GM21825 (cell line): Measurements from ENCODE around the gene CRIM1.
A peak's percentile ranks its signal among the peaks of the same experiment; 100 is the strongest.

Experiments used
- ATAC-seq: cut with Tn5 transposase; IDR thresholded peaks from one replicate; pipeline ENCODE4 v1.9.1; 2021; ENCODE audit warnings: mild to moderate bottlenecking, moderate library complexity; ENCODE audit not compliant: unreplicated experiment

The CRIM1 gene

GRCh38 chr2:36597532-36598377, 242.2 kb downstream of the CRIM1 start, which contains the start of gene FEZ2:
FEZ2 (minus strand) TSS chr2:36598168; CDS start chr2:36598142, 26 bp downstream.
- peak; percentile 99 for ATAC-seq
